Peyer's patch (tissue), 4 donors: ENCODE measurements around the gene CYP3A5.

ENCODE experiments used
- POLR2A ChIP-seq, 2 donors: fragments of 450-650 bp; IDR thresholded peaks; one replicate each; pipeline ENCODE4 v1.5.1; 2017; ENCODE audit warnings: antibody characterized with exemption in 2 of 2, mild to moderate bottlenecking in 2 of 2, moderate library complexity in 2 of 2
- TF ChIP-seq, protein P1 (sequence below), 6 experiments: fragments of 450-650 bp in 4 of 6; fragments of 200-600 bp in 2 of 6; sonication (generic) in 1 of 6; IDR thresholded peaks; one replicate each; pipeline ENCODE4 v1.5.1; 2017 to 2019; ENCODE audit warnings: antibody characterized with exemption in 6 of 6, mild to moderate bottlenecking in 3 of 6, moderate library complexity in 1 of 6

DNA sequence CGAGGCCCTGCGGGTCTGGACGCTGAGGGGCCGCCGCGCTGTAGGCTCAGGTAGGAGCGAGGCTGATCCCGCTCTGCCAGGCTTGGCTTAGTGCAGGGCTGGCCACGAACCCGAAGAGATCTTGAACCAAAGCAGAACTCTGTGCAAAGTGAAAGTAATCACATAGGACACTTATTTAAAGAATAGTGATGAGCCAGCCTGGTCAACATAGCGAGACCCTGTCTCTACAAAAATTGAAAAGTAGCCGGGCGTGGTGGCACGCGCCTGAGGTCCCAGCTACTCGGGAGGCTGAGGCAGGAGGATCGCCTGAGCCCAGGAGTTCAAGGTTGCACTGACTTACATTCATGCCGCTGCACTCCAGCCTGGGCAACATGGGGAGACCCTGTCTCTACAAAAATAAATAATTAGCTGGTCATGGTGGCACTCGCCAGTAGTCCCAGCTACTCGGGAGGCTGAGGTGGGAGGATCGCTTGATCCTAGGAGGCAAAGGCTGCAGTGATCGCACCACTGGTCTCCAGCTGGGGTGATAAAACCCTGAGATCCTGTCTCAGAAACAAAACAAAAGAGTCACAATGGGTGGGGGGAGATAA, 62.5 kb downstream of the CYP3A5 start:
- TF ChIP-seq, protein P1, sequence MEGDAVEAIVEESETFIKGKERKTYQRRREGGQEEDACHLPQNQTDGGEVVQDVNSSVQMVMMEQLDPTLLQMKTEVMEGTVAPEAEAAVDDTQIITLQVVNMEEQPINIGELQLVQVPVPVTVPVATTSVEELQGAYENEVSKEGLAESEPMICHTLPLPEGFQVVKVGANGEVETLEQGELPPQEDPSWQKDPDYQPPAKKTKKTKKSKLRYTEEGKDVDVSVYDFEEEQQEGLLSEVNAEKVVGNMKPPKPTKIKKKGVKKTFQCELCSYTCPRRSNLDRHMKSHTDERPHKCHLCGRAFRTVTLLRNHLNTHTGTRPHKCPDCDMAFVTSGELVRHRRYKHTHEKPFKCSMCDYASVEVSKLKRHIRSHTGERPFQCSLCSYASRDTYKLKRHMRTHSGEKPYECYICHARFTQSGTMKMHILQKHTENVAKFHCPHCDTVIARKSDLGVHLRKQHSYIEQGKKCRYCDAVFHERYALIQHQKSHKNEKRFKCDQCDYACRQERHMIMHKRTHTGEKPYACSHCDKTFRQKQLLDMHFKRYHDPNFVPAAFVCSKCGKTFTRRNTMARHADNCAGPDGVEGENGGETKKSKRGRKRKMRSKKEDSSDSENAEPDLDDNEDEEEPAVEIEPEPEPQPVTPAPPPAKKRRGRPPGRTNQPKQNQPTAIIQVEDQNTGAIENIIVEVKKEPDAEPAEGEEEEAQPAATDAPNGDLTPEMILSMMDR (IDR thresholded peaks at IDR 0.05), result no peak
- TF ChIP-seq POLR2A (IDR thresholded peaks at IDR 0.05), result no peak
